Loucy (cell line): ENCODE results near the gene PARP8.

Experiments
- H2AFZ ChIP-seq: fragments of 200-600 bp; sonication (generic); 2 replicates; pipeline ENCODE4 v1.6.0; 2016; ENCODE audit warnings: antibody characterized with exemption, mild to moderate bottlenecking, low read length, moderate library complexity
- H3F3A ChIP-seq: fragments of 200-600 bp; 2 replicates; pipeline ENCODE4 v1.6.0; 2016; ENCODE audit warnings: antibody characterized with exemption, low read depth, mild to moderate bottlenecking
- H3K27me3 ChIP-seq: fragments of 200-600 bp; sonication (generic); 2 replicates; pipeline ENCODE4 v1.6.1; 2014; ENCODE audit warnings: low read length, mild to moderate bottlenecking; ENCODE audit not compliant: insufficient read depth, poor library complexity, severe bottlenecking
- H3K36me3 ChIP-seq: fragments of 200-600 bp; sonication (generic); 2 replicates; pipeline ENCODE4 v1.6.1; 2016; ENCODE audit warnings: low read length; ENCODE audit not compliant: insufficient read depth
- H3K4me1 ChIP-seq: fragments of 200-600 bp; sonication (generic); 2 replicates; pipeline ENCODE4 v1.5.1; 2014; ENCODE audit warnings: low read length, mild to moderate bottlenecking; ENCODE audit not compliant: insufficient read depth, poor library complexity, severe bottlenecking
- H3K4me2 ChIP-seq: fragments of 200-600 bp; sonication (generic); 2 replicates; pipeline ENCODE4 v1.6.0; 2014; ENCODE audit warnings: antibody characterized with exemption, low read length, low read depth, mild to moderate bottlenecking; ENCODE audit not compliant: poor library complexity, severe bottlenecking
- H3K4me3 ChIP-seq: fragments of 200-600 bp; sonication (generic); 2 replicates; pipeline ENCODE4 v1.5.1; 2014; ENCODE audit warnings: low read length, mild to moderate bottlenecking, mixed read lengths; ENCODE audit not compliant: poor library complexity, severe bottlenecking
- H3K79me2 ChIP-seq: fragments of 200-600 bp; sonication (generic); 2 replicates; pipeline ENCODE4 v1.6.1; 2014; ENCODE audit warnings: low read length; ENCODE audit not compliant: insufficient read depth
- H3K9ac ChIP-seq: fragments of 200-600 bp; sonication (generic); 2 replicates; pipeline ENCODE4 v1.6.0; 2014; ENCODE audit warnings: mild to moderate bottlenecking, low read depth, low read length, moderate library complexity; ENCODE audit not compliant: poor library complexity, severe bottlenecking
- H3K9me2 ChIP-seq: fragments of 200-600 bp; sonication (generic); replicated peaks from 2 replicates; pipeline ENCODE4 v1.6.1; 2016; ENCODE audit warnings: low read depth, low read length, mixed read lengths
- H3K9me3 ChIP-seq: fragments of 200-600 bp; sonication (generic); 2 replicates; pipeline ENCODE4 v1.6.1; 2014; ENCODE audit warnings: mild to moderate bottlenecking, antibody characterized with exemption, low read length, low read depth; ENCODE audit not compliant: insufficient read depth
- H4K20me1 ChIP-seq: fragments of 200-600 bp; sonication (generic); 2 replicates; pipeline ENCODE4 v1.6.0; 2014; ENCODE audit warnings: antibody characterized with exemption, low read length, mild to moderate bottlenecking; ENCODE audit not compliant: insufficient read depth, poor library complexity, severe bottlenecking
- CTCF ChIP-seq: fragments of 200-600 bp; sonication (generic); conservative IDR thresholded peaks from 2 replicates; pipeline ENCODE4 v1.5.1; 2014; ENCODE audit warnings: mild to moderate bottlenecking, antibody characterized with exemption, low read length
- EZH2phosphoT487 ChIP-seq: fragments of 200-600 bp; IDR thresholded peaks from 2 replicates; pipeline ENCODE4 v1.6.1; 2018; ENCODE audit warnings: antibody characterized with exemption, mild to moderate bottlenecking, moderate library complexity, borderline replicate concordance

Gene PARP8

GRCh38 chr5:50878470-50878869, 212.0 kb downstream of the PARP8 start:
- no peak for TF ChIP-seq EZH2phosphoT487
- TF ChIP-seq CTCF, result no peak
- no peaks in the 10 kb centered on the region for H4K20me1 ChIP-seq
- no peaks in the 10 kb centered on the region for H3K36me3 ChIP-seq
- no peak overlapping the region for H2AFZ ChIP-seq
- no peaks in the 10 kb centered on the region for H3K9me3 ChIP-seq
- no peaks in the 10 kb centered on the region for H3K79me2 ChIP-seq
- no peaks in the 10 kb centered on the region for H3K4me1 ChIP-seq
- no peaks in the 10 kb centered on the region for H3F3A ChIP-seq
- H3K4me2 ChIP-seq, result no peak overlapping the region
- no peak overlapping the region for H3K9ac ChIP-seq
- H3K27me3 ChIP-seq, result no peaks in the 10 kb centered on the region
- H3K4me3 ChIP-seq, result no peak overlapping the region
- no peaks in the 10 kb centered on the region for H3K9me2 ChIP-seq

GRCh38 chr5:50881407-50881806, 215.0 kb downstream of the PARP8 start:
- Histone ChIP-seq H3K27me3 (no peaks in the 10 kb centered on the region), H3F3A (no peaks in the 10 kb centered on the region), H3K4me3 (no peak overlapping the region), H3K79me2 (no peaks in the 10 kb centered on the region), H3K36me3 (no peaks in the 10 kb centered on the region), H3K9me2 (no peaks in the 10 kb centered on the region), H3K4me1 (no peaks in the 10 kb centered on the region), H3K9ac (no peak overlapping the region), H3K4me2 (no peak overlapping the region), H4K20me1 (no peaks in the 10 kb centered on the region), H2AFZ (no peak overlapping the region), H3K9me3 (no peaks in the 10 kb centered on the region)
- TF ChIP-seq EZH2phosphoT487 (no peak), CTCF (no peak)

- no peak overlapping the region for H3K4me2 ChIP-seq
- H3K9me3 ChIP-seq, result no peaks in the 10 kb centered on the region
- no peaks in the 10 kb centered on the region for H3F3A ChIP-seq
- no peak overlapping the region for H3K4me3 ChIP-seq
- H3K36me3 ChIP-seq, result no peaks in the 10 kb centered on the region
- no peaks in the 10 kb centered on the region for H3K79me2 ChIP-seq
- TF ChIP-seq CTCF (no peak), EZH2phosphoT487 (no peak)
- H3K9me2 ChIP-seq, result no peaks in the 10 kb centered on the region
- no peaks in the 10 kb centered on the region for H3K4me1 ChIP-seq
- H3K27me3 ChIP-seq, result no peaks in the 10 kb centered on the region
- H3K9ac ChIP-seq, result no peak overlapping the region
- no peak overlapping the region for H2AFZ ChIP-seq
- H4K20me1 ChIP-seq, result no peaks in the 10 kb centered on the region
Measured at GRCh38 chr5:50886657-50887345, 220.4 kb downstream of the PARP8 start.
